AG20443 (cell line): ENCODE measurements around the gene NXPE2.

Source experiments
- DNase-seq: peaks from one replicate; pipeline ENCODE4 v3.0.0; 2012; ENCODE audit warnings: low spot score, mixed read lengths

NXPE2 gene

DNA sequence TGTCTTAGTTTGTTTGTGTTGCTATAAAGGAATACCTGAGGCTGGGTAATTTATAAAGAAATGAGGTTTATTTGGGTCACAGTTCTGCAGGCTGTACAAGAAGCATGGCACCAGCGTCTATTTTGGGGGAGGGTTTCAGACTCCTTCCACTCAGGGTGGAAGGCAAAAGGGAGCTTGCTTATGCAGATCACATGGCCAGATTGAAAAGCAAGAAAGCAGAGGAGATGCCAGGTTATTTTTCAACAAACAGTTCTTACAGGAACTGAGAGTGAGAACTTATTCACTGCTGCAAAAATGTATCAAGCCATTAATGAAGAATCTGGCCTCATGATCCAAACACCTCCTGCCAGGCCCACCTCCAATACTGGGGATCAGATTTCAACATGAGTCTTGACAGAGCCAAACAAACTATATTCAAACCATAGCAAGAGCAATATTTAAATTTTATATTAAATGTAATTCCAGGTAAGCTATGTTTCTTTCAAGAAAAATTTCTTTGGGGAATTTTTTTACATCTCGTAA is 66.9 kb downstream of the NXPE2 start:
- no peak for DNase-seq

DNA sequence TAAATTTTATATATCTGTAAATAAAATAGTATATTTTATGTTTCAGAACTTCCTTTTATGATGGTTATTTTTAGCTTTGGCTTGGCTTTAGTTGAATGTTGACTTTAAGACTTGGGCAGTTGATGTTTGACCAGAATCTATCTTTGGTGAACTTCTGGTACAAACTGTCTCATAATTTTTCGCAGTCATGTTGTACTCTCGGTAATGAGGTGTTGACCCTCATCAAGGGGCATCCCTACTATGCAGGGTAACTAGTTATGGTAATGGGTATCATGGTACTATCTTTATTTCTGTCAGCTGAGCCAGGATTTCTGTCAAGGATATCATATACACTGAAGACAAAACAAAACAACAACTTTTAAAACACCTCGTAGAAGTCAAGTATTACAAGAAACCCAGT is 67.7 kb downstream of the NXPE2 start:
- no peak for DNase-seq
